Liver (tissue), 9 donors: ENCODE results near the gene BGN. TPM values are rescaled to one million over a fixed set of nuclear protein-coding genes. Genes with fewer than 3 reads are reported as not detected.

Source experiments
- DNase-seq: peaks from one replicate; pipeline ENCODE4 v3.0.0-alpha.2; 2017; ENCODE audit warnings: low spot score
- H3K27ac ChIP-seq, 2 donors: one replicate each; pipeline ENCODE4 v1.7.0; 2013; ENCODE audit warnings: inconsistent platforms in 2 of 2, low read length in 2 of 2, control low read depth in 1 of 2, low read depth in 1 of 2, mild to moderate bottlenecking in 1 of 2
- H3K27me3 ChIP-seq, 4 donors: one replicate each; pipeline versions ENCODE4 v1.6.1 to v1.7.0; 2013; ENCODE audit warnings: low read length in 3 of 4, inconsistent platforms in 1 of 4, mild to moderate bottlenecking in 1 of 4, moderate library complexity in 1 of 4; ENCODE audit not compliant: control insufficient read depth in 4 of 4, insufficient read depth in 4 of 4
- H3K36me3 ChIP-seq, 4 donors: one replicate each; pipeline versions ENCODE4 v1.6.1 to v1.7.0; 2013; ENCODE audit warnings: low read length in 3 of 4, mild to moderate bottlenecking in 3 of 4, low read depth in 1 of 4, moderate library complexity in 1 of 4; ENCODE audit not compliant: control insufficient read depth in 4 of 4, insufficient read depth in 3 of 4
- H3K4me1 ChIP-seq, 4 donors: one replicate each; pipeline versions ENCODE4 v1.6.1 to v1.7.0; 2013; ENCODE audit warnings: low read length in 3 of 4, mild to moderate bottlenecking in 3 of 4, moderate library complexity in 1 of 4; ENCODE audit not compliant: control insufficient read depth in 4 of 4, insufficient read depth in 4 of 4
- H3K4me3 ChIP-seq, 3 donors: one replicate each; pipeline versions ENCODE4 v1.6.1 to v1.7.0; 2013; ENCODE audit warnings: low read length in 3 of 3, control low read depth in 1 of 3, low read depth in 1 of 3, mild to moderate bottlenecking in 1 of 3
- H3K9ac ChIP-seq, 2 donors: one replicate each; pipeline ENCODE4 v1.7.0; 2013; ENCODE audit warnings: low read length in 2 of 2, mild to moderate bottlenecking in 2 of 2, moderate library complexity in 2 of 2, control low read depth in 1 of 2, low read depth in 1 of 2
- H3K9me3 ChIP-seq, 4 donors: one replicate each; pipeline versions ENCODE4 v1.6.1 to v1.7.0; 2013; ENCODE audit warnings: low read length in 3 of 4; ENCODE audit not compliant: control insufficient read depth in 4 of 4
- ATF3 ChIP-seq: IDR thresholded peaks from 2 replicates; pipeline ENCODE4 v1.6.1; 2016; ENCODE audit warnings: antibody characterized with exemption
- CTCF ChIP-seq: fragments of 150-350 bp; IDR thresholded peaks from 2 replicates; pipeline ENCODE4 v1.5.1; 2017; ENCODE audit warnings: improper control_type of control experiment, low read depth, low read length; ENCODE audit not compliant: missing input control
- FOXA1 ChIP-seq: IDR thresholded peaks from 2 replicates; pipeline ENCODE4 v1.6.1; 2016; ENCODE audit warnings: antibody characterized with exemption
- GABPA ChIP-seq, 2 donors: IDR thresholded peaks in 1 of 2; conservative IDR thresholded peaks in 1 of 2; 2 replicates each; pipeline ENCODE4 v1.6.1; 2016; ENCODE audit warnings: antibody characterized with exemption in 2 of 2, mild to moderate bottlenecking in 1 of 2, moderate library complexity in 1 of 2
- HNF4A ChIP-seq, 2 donors: conservative IDR thresholded peaks; 2 replicates each; pipeline ENCODE4 v1.6.1; 2016; ENCODE audit warnings: antibody characterized with exemption in 2 of 2, mild to moderate bottlenecking in 2 of 2
- HNF4G ChIP-seq: IDR thresholded peaks from 2 replicates; pipeline ENCODE4 v1.6.1; 2016; ENCODE audit warnings: antibody characterized with exemption
- JUND ChIP-seq, 2 donors: IDR thresholded peaks; 2 replicates each; pipeline ENCODE4 v1.6.1; 2016; ENCODE audit warnings: antibody characterized with exemption in 2 of 2
- MAX ChIP-seq: IDR thresholded peaks from 2 replicates; pipeline ENCODE4 v1.6.1; 2016; ENCODE audit warnings: antibody characterized with exemption
- NR2F2 ChIP-seq: IDR thresholded peaks from 2 replicates; pipeline ENCODE4 v1.6.1; 2016; ENCODE audit warnings: antibody characterized with exemption
- RAD21 ChIP-seq, 2 donors: IDR thresholded peaks; 2 replicates each; pipeline ENCODE4 v1.6.1; 2016; ENCODE audit warnings: antibody characterized with exemption in 2 of 2, mild to moderate bottlenecking in 2 of 2
- REST ChIP-seq: IDR thresholded peaks from 2 replicates; pipeline ENCODE4 v1.6.1; 2016; ENCODE audit warnings: antibody characterized with exemption, mild to moderate bottlenecking
- RXRA ChIP-seq, 2 donors: IDR thresholded peaks; 2 replicates each; pipeline ENCODE4 v1.6.1; 2017 to 2018; ENCODE audit warnings: antibody characterized with exemption in 2 of 2, mild to moderate bottlenecking in 1 of 2
- SP1 ChIP-seq: IDR thresholded peaks from 2 replicates; pipeline ENCODE4 v1.6.1; 2018; ENCODE audit warnings: antibody characterized with exemption, mild to moderate bottlenecking
- TAF1 ChIP-seq: conservative IDR thresholded peaks from 2 replicates; pipeline ENCODE4 v1.6.1; 2016; ENCODE audit warnings: antibody characterized with exemption, mild to moderate bottlenecking
- YY1 ChIP-seq: IDR thresholded peaks from 2 replicates; pipeline ENCODE4 v1.6.1; 2016; ENCODE audit warnings: antibody characterized with exemption, mild to moderate bottlenecking
- ZBTB33 ChIP-seq: IDR thresholded peaks from 2 replicates; pipeline ENCODE4 v1.6.1; 2016; ENCODE audit warnings: antibody characterized with exemption
- WGBS: extraction: QIAGEN DNeasy Blood & Tissue Kit; methylation state at CpG from one replicate; pipeline ENCODE4 v1.1.7; 2013; 5-methylcytosine and 5-hydroxymethylcytosine counted together
- polyA plus RNA-seq, 2 donors: library from polyadenylated mRNA; stranded (reverse) in 1 of 2; unstranded in 1 of 2; fragments of 200-250 nt in 1 of 2; fragments of >200 nt in 1 of 2; fragmentation: Nextera tagmentation in 1 of 2; extraction: Ambion mirVana in 1 of 2; gene quantifications; one replicate each; pipeline versions ENCODE4 v1.2.1 to v1.2.3, GENCODE V29; 2013 to 2015
- total RNA-seq, 2 donors: library from RNA; depleted of rRNA; stranded (reverse); fragments of >200 nt; gene quantifications; one replicate each; pipeline ENCODE4 v1.2.3, GENCODE V29; 2014
- donor health status: healthy.
- donor health status: healthy.
- donor health status: healthy.
- donor health status: healthy.
- donor health status: healthy.

BGN gene
- total and polyA plus RNA-seq, 4 donors = 11.7 to 131 (median 44.8) TPM

- Histone ChIP-seq H3K36me3 (peaks cover 0 to 3% (median 0%) of the 10 kb centered on the region in 4 donors), H3K4me3 (no peak within 1 kb of the TSS), H3K9ac (no peak within 1 kb of the TSS), H3K9me3 (no peaks in the 10 kb centered on the region), H3K27me3 (no peaks in the 10 kb centered on the region), H3K4me1 (no peaks in the 10 kb centered on the region), H3K27ac (no peak within 1 kb of the TSS)
- WGBS = 90% methylated on average over 30 of the region's 30 CpGs
- TF ChIP-seq HNF4G (no peak), MAX (no peak), NR2F2 (no peak), JUND (IDR thresholded peaks at IDR 0.05) (no peak), YY1 (no peak), REST (no peak), FOXA1 (no peak), RXRA (IDR thresholded peaks at IDR 0.05) (no peak), TAF1 (no peak), ZBTB33 (no peak), HNF4A (conservative IDR thresholded peaks at IDR 0.05) (no peak), GABPA (IDR thresholded peaks at IDR 0.05 in 1 of 2, conservative IDR thresholded peaks at IDR 0.05 in 1 of 2) (no peak)
- DNase-seq = no peak
Measured at GRCh38 chrX:153445856-153446635, 48.7 kb upstream of the BGN start, which contains the start of gene TREX2. Gene TREX2 (minus strand): TSS chrX:153446056. CDS start chrX:153445430, 626 bp downstream.

GRCh38 chrX:153446636-153446936 is 48.2 kb upstream of the BGN start:
- Histone ChIP-seq H3K36me3 (peaks cover 0 to 3% (median 0%) of the 10 kb centered on the region in 4 donors), H3K27me3 (no peaks in the 10 kb centered on the region), H3K9me3 (no peaks in the 10 kb centered on the region), H3K9ac (no peak overlapping the region), H3K27ac (no peak overlapping the region), H3K4me3 (no peak overlapping the region), H3K4me1 (no peaks in the 10 kb centered on the region)
- no peak for DNase-seq
- WGBS = 84% methylated on average over 10 of the region's 10 CpGs
- no peak for TF ChIP-seq CTCF
- no peak for TF ChIP-seq HNF4G
- TF ChIP-seq ZBTB33 = no peak
- no peak for TF ChIP-seq ATF3
- TF ChIP-seq RXRA (IDR thresholded peaks at IDR 0.05) = no peak
- no peak for TF ChIP-seq REST
- TF ChIP-seq TAF1 = no peak
- TF ChIP-seq NR2F2 = no peak
- TF ChIP-seq JUND (IDR thresholded peaks at IDR 0.05) = no peak
- TF ChIP-seq FOXA1 = no peak
- TF ChIP-seq SP1 = no peak
- TF ChIP-seq RAD21 (IDR thresholded peaks at IDR 0.05) = no peak
- no peak for TF ChIP-seq YY1
- TF ChIP-seq HNF4A (conservative IDR thresholded peaks at IDR 0.05) = no peak
- no peak for TF ChIP-seq GABPA (IDR thresholded peaks at IDR 0.05 in 1 of 2, conservative IDR thresholded peaks at IDR 0.05 in 1 of 2)
